A549 (cell line): ENCODE measurements around the gene CNGA2. TPM values are rescaled to one million over a fixed set of nuclear protein-coding genes. Genes with fewer than 3 reads are reported as not detected.
A peak's percentile ranks its signal among the peaks of the same experiment; 100 is the strongest.

Source experiments
- ATAC-seq, 2 experiments: fragments of 200-7000 bp in 1 of 2; fragments of >200 bp in 1 of 2; cut with Nextera tagmentation in 1 of 2; cut with Tn5 transposase in 1 of 2; 3 replicates each; pipeline versions ENCODE4 v1.8.0 to v1.9.1; 2018 to 2020; ENCODE audit warnings: mild to moderate bottlenecking in 1 of 2, moderate library complexity in 1 of 2
- CTCF ChIA-PET: fragments of 300-600 bp; sonication (Branson Sonifier 250); formaldehyde crosslinking; extraction: SDS; loops from one replicate; lab custom pipeline; 2021; ENCODE audit warnings: antibody characterized with exemption, inconsistent platforms; lab: Yijun Ruan, JAX
- POLR2A ChIA-PET: fragments of 350-600 bp; formaldehyde crosslinking; extraction: SDS; loops from one replicate; lab custom pipeline; 2021; ENCODE audit warnings: antibody characterized with exemption, inconsistent platforms; lab: Yijun Ruan, JAX
- DNase-seq, 2 experiments: peaks; one replicate each; pipeline versions ENCODE4 v3.0.0 to v3.0.0-alpha.2; 2011 to 2016; ENCODE audit warnings: low read depth in 1 of 2, low spot score in 1 of 2
- FAIRE-seq: peaks from 2 replicates; lab custom pipeline; 2011; peaks lifted over from hg19 to GRCh38; lab: Jason Lieb, UNC
- H3K27ac ChIP-seq, 2 experiments: fragments of >200 bp; sonication (Bioruptor Twin); formaldehyde crosslinking; 3 replicates each; pipeline ENCODE4 v1.5.1; 2016 to 2017
- H3K4me1 ChIP-seq: fragments of >200 bp; sonication (Bioruptor Twin); formaldehyde crosslinking; 3 replicates; pipeline ENCODE4 v1.6.1; 2016
- H3K4me2 ChIP-seq: fragments of >200 bp; sonication (Bioruptor Twin); formaldehyde crosslinking; 3 replicates; pipeline ENCODE4 v1.6.1; 2016
- H3K4me3 ChIP-seq: fragments of >200 bp; sonication (Bioruptor Twin); formaldehyde crosslinking; 3 replicates; pipeline ENCODE4 v1.5.1; 2016
- H3K9me3 ChIP-seq: fragments of >200 bp; sonication (Bioruptor Twin); formaldehyde crosslinking; 3 replicates; pipeline ENCODE4 v1.6.1; 2016
- CBX2 ChIP-seq: fragments of 200-600 bp; sonication (generic); IDR thresholded peaks from 2 replicates; pipeline ENCODE4 v1.6.1; 2016; ENCODE audit warnings: low read depth, mild to moderate bottlenecking, borderline replicate concordance
- CEBPB ChIP-seq, 2 experiments: fragments of >200 bp in 1 of 2; sonication (Bioruptor Twin) in 1 of 2; formaldehyde crosslinking in 1 of 2; IDR thresholded peaks; 2 replicates each; pipeline ENCODE4 v1.6.1; 2012 to 2016
- EHF ChIP-seq: fragments of 250-450 bp; sonication (Bioruptor Pico); IDR thresholded peaks from 2 replicates; pipeline ENCODE4 v1.5.0; 2020; ENCODE audit warnings: mild to moderate bottlenecking
- FOSL2 ChIP-seq, 2 experiments: fragments of 450-650 bp in 1 of 2; fragments of >200 bp in 1 of 2; sonication (Bioruptor Twin) in 1 of 2; formaldehyde crosslinking; IDR thresholded peaks; 2 replicates each; pipeline versions ENCODE4 v1.5.0 to v1.6.1; 2016 to 2020; ENCODE audit warnings: mild to moderate bottlenecking in 1 of 2, moderate library complexity in 1 of 2
- FOXS1 ChIP-seq: fragments of 250-450 bp; sonication (Bioruptor Pico); IDR thresholded peaks from 2 replicates; pipeline ENCODE4 v1.5.0; 2020; ENCODE audit warnings: mild to moderate bottlenecking, moderate library complexity
- GATA3 ChIP-seq: IDR thresholded peaks from 2 replicates; pipeline ENCODE4 v1.6.1; 2012; ENCODE audit warnings: borderline replicate concordance
- HOXB5 ChIP-seq: fragments of 250-450 bp; sonication (Bioruptor Pico); IDR thresholded peaks from 2 replicates; pipeline ENCODE4 v1.5.0; 2020; ENCODE audit warnings: mild to moderate bottlenecking, moderate library complexity
- JUN ChIP-seq, 2 experiments: fragments of >200 bp; sonication (Bioruptor Twin); formaldehyde crosslinking; IDR thresholded peaks; 2 replicates in 1 of 2; 3 replicates in 1 of 2; pipeline ENCODE4 v1.6.1; 2016 to 2017
- JUNB ChIP-seq: fragments of >200 bp; sonication (Bioruptor Twin); formaldehyde crosslinking; IDR thresholded peaks from 2 replicates; pipeline ENCODE4 v1.6.1; 2016
- MAFK ChIP-seq: fragments of 450-650 bp; IDR thresholded peaks from 2 replicates; pipeline ENCODE4 v1.6.1; 2014; ENCODE audit not compliant: partially characterized antibody
- MAZ ChIP-seq: fragments of 150-350 bp; IDR thresholded peaks from 2 replicates; pipeline ENCODE4 v1.6.1; 2014; ENCODE audit warnings: antibody characterized with exemption, low read depth, low read length, borderline replicate concordance
- PHF8 ChIP-seq: fragments of 200-600 bp; sonication (generic); IDR thresholded peaks from 2 replicates; pipeline ENCODE4 v1.6.1; 2016; ENCODE audit warnings: low read depth, mild to moderate bottlenecking, antibody characterized with exemption, moderate library complexity, borderline replicate concordance
- POLR2A ChIP-seq: IDR thresholded peaks from 2 replicates; pipeline ENCODE4 v1.6.1; 2012; ENCODE audit warnings: mild to moderate bottlenecking, low read length
- RAD21 ChIP-seq, 2 experiments: fragments of >200 bp in 1 of 2; sonication (Bioruptor Twin) in 1 of 2; formaldehyde crosslinking in 1 of 2; IDR thresholded peaks in 1 of 2; conservative IDR thresholded peaks in 1 of 2; 2 replicates in 1 of 2; 3 replicates in 1 of 2; pipeline ENCODE4 v1.6.1; 2012 to 2018; ENCODE audit warnings: inconsistent platforms in 1 of 2
- RCOR1 ChIP-seq: fragments of 150-350 bp; IDR thresholded peaks from 2 replicates; pipeline ENCODE4 v1.6.1; 2014; ENCODE audit warnings: antibody characterized with exemption, low read length, low read depth
- RFX5 ChIP-seq: fragments of 450-650 bp; IDR thresholded peaks from 2 replicates; pipeline ENCODE4 v1.7.1; 2014; ENCODE audit warnings: antibody characterized with exemption, mild to moderate bottlenecking, moderate library complexity
- SREBF2 ChIP-seq: fragments of 450-650 bp; IDR thresholded peaks from 2 replicates; pipeline ENCODE4 v1.6.1; 2014; ENCODE audit warnings: mild to moderate bottlenecking, moderate library complexity
- TP53 ChIP-seq: fragments of 250-450 bp; sonication (Bioruptor Pico); IDR thresholded peaks from 2 replicates; pipeline ENCODE4 v1.5.0; 2021; ENCODE audit warnings: mild to moderate bottlenecking, moderate library complexity
- ZC3H11A ChIP-seq: fragments of 450-650 bp; IDR thresholded peaks from 2 replicates; pipeline ENCODE4 v1.6.1; 2014; ENCODE audit warnings: antibody characterized with exemption, mild to moderate bottlenecking
- WGBS: methylation state at CpG from one replicate; pipeline ENCODE4 v1.1.6; 2017; ENCODE audit errors: missing lambda C conversion rate; 5-methylcytosine and 5-hydroxymethylcytosine counted together
- polyA plus RNA-seq, 4 experiments: library from polyadenylated mRNA; depleted of rRNA in 3 of 4; stranded (reverse); fragments of >200 nt; fragmentation: RNase III in 1 of 4; extraction: RNeasy Plus Mini Kit Qiagen cat#74134 plus additional on column Dnase treatment in 1 of 4; gene quantifications; 2 replicates in 3 of 4; 3 replicates in 1 of 4; pipeline ENCODE4 v1.2.3, GENCODE V29; 2011 to 2017
- TF ChIP-seq, protein P1 (sequence below): fragments of 250-450 bp; sonication (Bioruptor Pico); IDR thresholded peaks from 2 replicates; pipeline ENCODE4 v1.5.0; 2021; ENCODE audit warnings: mild to moderate bottlenecking, moderate library complexity, borderline replicate concordance

CNGA2 gene
- polyA plus RNA-seq, 2 of the 4 experiments (the other 2 are of a cell fraction) = not detected

DNA sequence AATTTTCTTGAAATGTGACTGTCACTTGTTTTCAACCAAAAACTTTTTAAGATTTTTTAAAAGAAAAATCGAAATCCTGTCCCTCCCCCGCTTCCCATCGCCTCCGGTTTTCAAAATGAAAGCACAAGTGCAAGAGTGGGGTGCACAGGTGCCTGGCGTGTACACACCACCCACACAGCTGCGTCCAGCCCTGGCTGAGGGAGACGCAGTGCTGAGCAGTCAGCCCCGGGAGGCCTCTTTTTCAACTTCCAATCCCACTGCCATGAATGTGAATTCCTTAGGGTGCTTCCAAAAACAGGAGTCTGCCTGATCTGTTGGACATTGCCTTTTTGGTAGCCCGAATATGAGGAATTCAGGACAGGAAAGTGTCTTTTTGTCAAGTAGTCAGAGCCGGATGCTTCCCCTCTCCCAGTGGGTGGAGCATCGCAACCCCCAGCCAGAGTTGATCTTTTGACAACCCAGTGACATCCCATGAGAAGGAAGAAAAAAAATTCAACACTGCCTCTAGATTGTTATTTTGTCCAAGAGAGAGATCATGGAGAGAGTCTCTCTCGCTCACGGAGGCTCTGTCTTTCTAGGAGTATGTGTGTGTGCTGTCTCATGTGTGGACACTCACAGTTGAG is 30.4 kb upstream of the CNGA2 start:
- Histone ChIP-seq H3K4me1 (no peaks in the 10 kb centered on the region), H3K4me2 (no peak overlapping the region), H3K4me3 (no peak overlapping the region), H3K27ac (no peak overlapping the region), H3K9me3 (no peaks in the 10 kb centered on the region)
- DNase-seq (no peak), ATAC-seq (no peak), FAIRE-seq (peak; percentile 80)
- WGBS = 43% methylated on average over 12 of the region's 13 CpGs
- TF ChIP-seq CBX2 (no peak), TP53 (CRISPR knock-in tag) (no peak), SREBF2 (no peak), HOXB5 (CRISPR knock-in tag) (no peak), GATA3 (no peak), ZC3H11A (no peak), EHF (CRISPR knock-in tag) (no peak), FOSL2 (IDR thresholded peaks at IDR 0.05) (no peak), FOSL2 (CRISPR knock-in tag; IDR thresholded peaks at IDR 0.05) (no peak), MAFK (no peak), POLR2A (no peak), FOXS1 (CRISPR knock-in tag) (no peak)
- TF ChIP-seq, protein P1, sequence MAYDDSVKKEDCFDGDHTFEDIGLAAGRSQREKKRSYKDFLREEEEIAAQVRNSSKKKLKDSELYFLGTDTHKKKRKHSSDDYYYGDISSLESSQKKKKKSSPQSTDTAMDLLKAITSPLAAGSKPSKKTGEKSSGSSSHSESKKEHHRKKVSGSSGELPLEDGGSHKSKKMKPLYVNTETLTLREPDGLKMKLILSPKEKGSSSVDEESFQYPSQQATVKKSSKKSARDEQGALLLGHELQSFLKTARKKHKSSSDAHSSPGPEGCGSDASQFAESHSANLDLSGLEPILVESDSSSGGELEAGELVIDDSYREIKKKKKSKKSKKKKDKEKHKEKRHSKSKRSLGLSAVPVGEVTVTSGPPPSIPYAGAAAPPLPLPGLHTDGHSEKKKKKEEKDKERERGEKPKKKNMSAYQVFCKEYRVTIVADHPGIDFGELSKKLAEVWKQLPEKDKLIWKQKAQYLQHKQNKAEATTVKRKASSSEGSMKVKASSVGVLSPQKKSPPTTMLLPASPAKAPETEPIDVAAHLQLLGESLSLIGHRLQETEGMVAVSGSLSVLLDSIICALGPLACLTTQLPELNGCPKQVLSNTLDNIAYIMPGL (CRISPR knock-in tag) = no peak
- ChIA-PET POLR2A (no interaction called here), CTCF (interaction anchor here (1.5 to 2.7 kb wide), 2 partner anchors 9 to 24 kb away, joined by 4 to 7 read pairs; no protein-coding TSS in a partner anchor)

- no peak overlapping the region for H3K4me3 ChIP-seq
- no peaks in the 10 kb centered on the region for H3K4me1 ChIP-seq
- WGBS = 45% methylated on average over 7 of the region's 7 CpGs
- H3K9me3 ChIP-seq = no peaks in the 10 kb centered on the region
- DNase-seq (no peak), FAIRE-seq (no peak), ATAC-seq (no peak)
- no peak overlapping the region for H3K4me2 ChIP-seq
- ChIA-PET CTCF (no interaction called here), POLR2A (no interaction called here)
- H3K27ac ChIP-seq = no peak overlapping the region
- no peak for TF ChIP-seq MAZ
Measured at GRCh38 chrX:151708821-151709220, 25.7 kb upstream of the CNGA2 start.

DNA sequence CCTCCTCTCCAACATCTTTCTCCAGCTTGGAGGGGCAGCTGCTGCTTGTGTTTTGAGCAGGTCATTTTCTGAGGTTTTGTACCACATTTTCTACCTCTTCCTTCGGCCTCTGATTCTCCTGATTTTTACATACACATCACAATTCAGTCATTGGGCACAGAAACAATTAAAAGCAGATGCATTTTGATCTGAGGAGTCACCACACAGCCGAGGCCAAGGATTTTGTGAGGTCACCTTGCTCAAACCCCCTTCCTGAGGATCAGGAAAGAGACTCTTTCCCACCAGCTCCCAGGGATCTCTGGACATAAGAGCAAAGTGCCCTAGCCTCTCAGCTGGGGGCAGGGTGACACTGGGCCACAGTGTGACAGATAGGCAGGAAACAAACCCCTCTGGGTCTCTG is 24.1 kb upstream of the CNGA2 start:
- CTCF ChIA-PET = no interaction called here
- ATAC-seq (no peak), FAIRE-seq (no peak), DNase-seq (no peak)
- H3K4me3 ChIP-seq = no peak overlapping the region
- no peak for TF ChIP-seq JUNB
- no peak for TF ChIP-seq RCOR1
- no peak for TF ChIP-seq PHF8
- TF ChIP-seq GATA3 = no peak
- no peak for TF ChIP-seq RFX5
- TF ChIP-seq EHF (CRISPR knock-in tag) = no peak
- TF ChIP-seq RAD21 (conservative IDR thresholded peaks at IDR 0.05 in 1 of 2, IDR thresholded peaks at IDR 0.05 in 1 of 2) = no peak
- TF ChIP-seq MAFK = no peak
- no peak for TF ChIP-seq JUN (IDR thresholded peaks at IDR 0.05)
- POLR2A ChIA-PET = no interaction called here
- no peaks in the 10 kb centered on the region for H3K4me1 ChIP-seq
- no peak overlapping the region for H3K27ac ChIP-seq
- no peak overlapping the region for H3K4me2 ChIP-seq
- 3% methylated on average over 2 of the region's 2 CpGs for WGBS
- H3K9me3 ChIP-seq = no peaks in the 10 kb centered on the region

- no peak for FAIRE-seq
- no peak for DNase-seq
- ChIA-PET POLR2A (no interaction called here), CTCF (no interaction called here)
- TF ChIP-seq JUNB (no peak), CEBPB (IDR thresholded peaks at IDR 0.05) (no peak)
- no peaks in the 10 kb centered on the region for H3K4me1 ChIP-seq
- H3K4me2 ChIP-seq = no peak overlapping the region
- H3K27ac ChIP-seq = no peak overlapping the region
- no peaks in the 10 kb centered on the region for H3K9me3 ChIP-seq
- no peak; a peak in 1 of 6 replicates for ATAC-seq
- WGBS = 6% methylated on average over 3 of the region's 5 CpGs
- H3K4me3 ChIP-seq = no peak overlapping the region
Measured at GRCh38 chrX:151711154-151711553, 23.4 kb upstream of the CNGA2 start.
